Measurements from ENCODE around the gene SNCAIP.

DNA sequence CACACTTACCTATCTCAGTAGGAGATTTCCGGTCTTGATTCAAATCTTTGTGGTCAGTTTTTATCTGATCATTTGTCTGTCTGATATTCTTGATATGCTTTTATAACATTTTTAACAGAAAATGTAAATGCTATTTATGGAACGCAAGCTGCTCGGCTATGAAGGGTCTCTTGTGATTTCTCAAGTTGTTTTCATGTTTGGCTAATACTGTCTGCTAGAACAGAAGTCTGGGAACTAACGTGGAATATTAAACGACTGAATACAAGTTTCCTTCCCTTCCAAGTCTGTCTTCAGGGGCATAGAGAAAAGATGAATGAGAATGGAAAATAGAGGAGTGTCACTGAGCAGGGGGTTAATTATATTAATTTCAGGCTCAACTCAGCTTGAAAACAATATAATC is 27.6 kb downstream of the SNCAIP start:
- TF ChIP-seq POLR2AphosphoS5 (IDR thresholded peaks at IDR 0.05; ENCODE audit: low read depth, low read length): no peak
- no peak for TF ChIP-seq TAF1 (IDR thresholded peaks at IDR 0.05; ENCODE audit: borderline replicate concordance, low read depth, low read length)
- TF ChIP-seq POLR2A (IDR thresholded peaks at IDR 0.05; ENCODE audit: low read depth, low read length): no peak

Data from GM12892 (cell line).